GM23338 (cell line): ENCODE data around the gene FLNC.

ENCODE experiments used
- CREB1 ChIP-seq: fragments of 250-450 bp; sonication (Bioruptor Pico); IDR thresholded peaks from 2 replicates; pipeline ENCODE4 v1.5.0; 2020; ENCODE audit warnings: low read depth, mild to moderate bottlenecking, moderate library complexity
- CTCF ChIP-seq, 2 experiments: fragments of 200-600 bp in 1 of 2; sonication (generic) in 1 of 2; conservative IDR thresholded peaks; 2 replicates each; pipeline versions ENCODE4 v1.5.1 to v1.6.1; 2016 to 2017; ENCODE audit warnings: antibody characterized with exemption in 2 of 2, low read depth in 2 of 2, mild to moderate bottlenecking in 2 of 2, moderate library complexity in 1 of 2
- EZH2 ChIP-seq: fragments of 200-600 bp; sonication (generic); IDR thresholded peaks from one replicate; pipeline ENCODE4 v1.8.0; 2017; ENCODE audit warnings: antibody characterized with exemption, mild to moderate bottlenecking, low read depth; ENCODE audit not compliant: unreplicated experiment
- EZH2phosphoT487 ChIP-seq: fragments of 200-600 bp; sonication (generic); IDR thresholded peaks from one replicate; pipeline ENCODE4 v1.8.1; 2018; ENCODE audit warnings: antibody characterized with exemption; ENCODE audit not compliant: unreplicated experiment
- JUNB ChIP-seq: IDR thresholded peaks from one replicate; pipeline ENCODE4 v1.6.1; 2016; ENCODE audit warnings: antibody characterized with exemption; ENCODE audit not compliant: unreplicated experiment
- POLR2AphosphoS5 ChIP-seq: IDR thresholded peaks from 2 replicates; pipeline ENCODE4 v1.6.1; 2016; ENCODE audit warnings: antibody characterized with exemption, low read depth
- STAT1 ChIP-seq: IDR thresholded peaks from one replicate; pipeline ENCODE4 v1.6.1; 2016; ENCODE audit warnings: antibody characterized with exemption; ENCODE audit not compliant: unreplicated experiment
- ZNF114 ChIP-seq: fragments of 250-450 bp; sonication (Bioruptor Pico); IDR thresholded peaks from 2 replicates; pipeline ENCODE4 v1.5.0; 2020; ENCODE audit warnings: mild to moderate bottlenecking, moderate library complexity
- ZNF331 ChIP-seq: fragments of 250-450 bp; sonication (Bioruptor Pico); IDR thresholded peaks from 2 replicates; pipeline ENCODE4 v1.5.0; 2020; ENCODE audit warnings: low read depth, mild to moderate bottlenecking, moderate library complexity
- TF ChIP-seq, protein P1 (sequence below): IDR thresholded peaks from one replicate; pipeline ENCODE4 v1.6.1; 2018; ENCODE audit warnings: antibody characterized with exemption; ENCODE audit not compliant: unreplicated experiment
- TF ChIP-seq, protein P2 (sequence below): IDR thresholded peaks from 2 replicates; pipeline ENCODE4 v1.6.1; 2016; ENCODE audit warnings: antibody characterized with exemption

DNA sequence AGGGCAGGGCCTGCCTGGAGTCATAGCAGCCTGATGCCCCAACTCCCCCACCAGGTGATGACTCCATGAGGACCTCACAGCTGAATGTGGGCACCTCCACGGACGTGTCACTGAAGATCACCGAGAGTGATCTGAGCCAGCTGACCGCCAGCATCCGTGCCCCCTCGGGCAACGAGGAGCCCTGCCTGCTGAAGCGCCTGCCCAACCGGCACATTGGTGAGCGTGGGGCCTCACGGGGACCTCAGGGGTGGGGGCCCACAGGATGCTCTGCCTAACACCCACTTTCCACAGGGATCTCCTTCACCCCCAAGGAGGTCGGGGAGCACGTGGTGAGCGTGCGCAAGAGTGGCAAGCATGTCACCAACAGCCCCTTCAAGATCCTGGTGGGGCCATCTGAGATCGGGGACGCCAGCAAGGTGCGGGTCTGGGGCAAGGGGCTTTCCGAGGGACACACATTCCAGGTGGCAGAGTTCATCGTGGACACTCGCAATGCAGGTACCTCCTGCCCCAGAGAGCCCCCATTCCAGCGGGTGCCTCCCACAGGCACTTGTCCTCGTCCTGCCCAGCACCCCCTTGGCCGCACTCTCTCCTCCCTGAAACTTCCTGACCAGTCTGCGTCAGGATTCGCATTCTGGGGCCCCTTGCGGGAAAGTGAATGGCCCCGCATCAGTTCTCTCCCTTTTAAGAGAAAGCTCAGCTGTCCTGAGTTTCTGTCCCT is 22.5 kb downstream of the FLNC start:
- no peak for TF ChIP-seq POLR2AphosphoS5
- no peak for TF ChIP-seq CTCF (conservative IDR thresholded peaks at IDR 0.05; ENCODE audit: low read depth in 2 of 2)
- no peak for TF ChIP-seq EZH2
- TF ChIP-seq EZH2phosphoT487: no peak
- no peak for TF ChIP-seq CREB1
- no peak for TF ChIP-seq JUNB
- TF ChIP-seq, protein P1, sequence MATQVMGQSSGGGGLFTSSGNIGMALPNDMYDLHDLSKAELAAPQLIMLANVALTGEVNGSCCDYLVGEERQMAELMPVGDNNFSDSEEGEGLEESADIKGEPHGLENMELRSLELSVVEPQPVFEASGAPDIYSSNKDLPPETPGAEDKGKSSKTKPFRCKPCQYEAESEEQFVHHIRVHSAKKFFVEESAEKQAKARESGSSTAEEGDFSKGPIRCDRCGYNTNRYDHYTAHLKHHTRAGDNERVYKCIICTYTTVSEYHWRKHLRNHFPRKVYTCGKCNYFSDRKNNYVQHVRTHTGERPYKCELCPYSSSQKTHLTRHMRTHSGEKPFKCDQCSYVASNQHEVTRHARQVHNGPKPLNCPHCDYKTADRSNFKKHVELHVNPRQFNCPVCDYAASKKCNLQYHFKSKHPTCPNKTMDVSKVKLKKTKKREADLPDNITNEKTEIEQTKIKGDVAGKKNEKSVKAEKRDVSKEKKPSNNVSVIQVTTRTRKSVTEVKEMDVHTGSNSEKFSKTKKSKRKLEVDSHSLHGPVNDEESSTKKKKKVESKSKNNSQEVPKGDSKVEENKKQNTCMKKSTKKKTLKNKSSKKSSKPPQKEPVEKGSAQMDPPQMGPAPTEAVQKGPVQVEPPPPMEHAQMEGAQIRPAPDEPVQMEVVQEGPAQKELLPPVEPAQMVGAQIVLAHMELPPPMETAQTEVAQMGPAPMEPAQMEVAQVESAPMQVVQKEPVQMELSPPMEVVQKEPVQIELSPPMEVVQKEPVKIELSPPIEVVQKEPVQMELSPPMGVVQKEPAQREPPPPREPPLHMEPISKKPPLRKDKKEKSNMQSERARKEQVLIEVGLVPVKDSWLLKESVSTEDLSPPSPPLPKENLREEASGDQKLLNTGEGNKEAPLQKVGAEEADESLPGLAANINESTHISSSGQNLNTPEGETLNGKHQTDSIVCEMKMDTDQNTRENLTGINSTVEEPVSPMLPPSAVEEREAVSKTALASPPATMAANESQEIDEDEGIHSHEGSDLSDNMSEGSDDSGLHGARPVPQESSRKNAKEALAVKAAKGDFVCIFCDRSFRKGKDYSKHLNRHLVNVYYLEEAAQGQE: no peak
- TF ChIP-seq ZNF114: no peak
- no peak for TF ChIP-seq ZNF331 (CRISPR knock-in tag)
- TF ChIP-seq, protein P2, sequence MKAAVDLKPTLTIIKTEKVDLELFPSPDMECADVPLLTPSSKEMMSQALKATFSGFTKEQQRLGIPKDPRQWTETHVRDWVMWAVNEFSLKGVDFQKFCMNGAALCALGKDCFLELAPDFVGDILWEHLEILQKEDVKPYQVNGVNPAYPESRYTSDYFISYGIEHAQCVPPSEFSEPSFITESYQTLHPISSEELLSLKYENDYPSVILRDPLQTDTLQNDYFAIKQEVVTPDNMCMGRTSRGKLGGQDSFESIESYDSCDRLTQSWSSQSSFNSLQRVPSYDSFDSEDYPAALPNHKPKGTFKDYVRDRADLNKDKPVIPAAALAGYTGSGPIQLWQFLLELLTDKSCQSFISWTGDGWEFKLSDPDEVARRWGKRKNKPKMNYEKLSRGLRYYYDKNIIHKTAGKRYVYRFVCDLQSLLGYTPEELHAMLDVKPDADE: no peak
- TF ChIP-seq STAT1: no peak
